KMS-11 (cell line): Measurements from ENCODE around the gene GLDC.

Experiments used
- H2AFZ ChIP-seq: fragments of 200-600 bp; sonication (generic); 2 replicates; pipeline ENCODE4 v1.6.1; 2016; ENCODE audit warnings: antibody characterized with exemption, mixed run types, low read depth
- H3K27ac ChIP-seq: fragments of 200-600 bp; sonication (generic); 2 replicates; pipeline ENCODE4 v1.6.1; 2016; ENCODE audit warnings: mild to moderate bottlenecking, mixed run types
- H3K27me3 ChIP-seq: fragments of 200-600 bp; sonication (generic); 2 replicates; pipeline ENCODE4 v1.6.1; 2017; ENCODE audit warnings: mild to moderate bottlenecking, low read depth, mixed run types, moderate library complexity; ENCODE audit not compliant: insufficient read depth
- H3K36me3 ChIP-seq: fragments of 200-600 bp; sonication (generic); 2 replicates; pipeline ENCODE4 v1.6.1; 2017; ENCODE audit warnings: mild to moderate bottlenecking, mixed run types; ENCODE audit not compliant: insufficient read depth
- H3K4me1 ChIP-seq: fragments of 200-600 bp; sonication (generic); 2 replicates; pipeline ENCODE4 v1.6.1; 2016; ENCODE audit warnings: mild to moderate bottlenecking, low read depth, mixed run types; ENCODE audit not compliant: poor library complexity, severe bottlenecking
- H3K4me2 ChIP-seq: fragments of 200-600 bp; sonication (generic); 2 replicates; pipeline ENCODE4 v1.7.0; 2016; ENCODE audit warnings: mild to moderate bottlenecking, mixed run types
- H3K4me3 ChIP-seq: fragments of 200-600 bp; sonication (generic); IDR thresholded peaks from 2 replicates; pipeline ENCODE4 v1.6.1; 2017; ENCODE audit warnings: low read depth, low read length, mixed read lengths; ENCODE audit not compliant: insufficient read depth
- H3K79me2 ChIP-seq: fragments of 200-600 bp; sonication (generic); 2 replicates; pipeline ENCODE4 v1.6.1; 2016; ENCODE audit warnings: low read depth, mixed run types; ENCODE audit not compliant: insufficient read depth
- H3K9ac ChIP-seq: fragments of 200-600 bp; sonication (generic); 2 replicates; pipeline ENCODE4 v1.6.1; 2016; ENCODE audit warnings: mild to moderate bottlenecking, mixed run types
- H4K20me1 ChIP-seq: fragments of 200-600 bp; sonication (generic); 2 replicates; pipeline ENCODE4 v1.6.1; 2016; ENCODE audit warnings: mild to moderate bottlenecking, mixed run types; ENCODE audit not compliant: insufficient read depth
- TF ChIP-seq, protein P1 (sequence below): fragments of 200-600 bp; sonication (generic); conservative IDR thresholded peaks from 2 replicates; pipeline ENCODE4 v1.6.1; 2017; ENCODE audit warnings: low read depth, mild to moderate bottlenecking, antibody characterized with exemption, low read length, moderate library complexity, mixed read lengths

Gene GLDC

DNA sequence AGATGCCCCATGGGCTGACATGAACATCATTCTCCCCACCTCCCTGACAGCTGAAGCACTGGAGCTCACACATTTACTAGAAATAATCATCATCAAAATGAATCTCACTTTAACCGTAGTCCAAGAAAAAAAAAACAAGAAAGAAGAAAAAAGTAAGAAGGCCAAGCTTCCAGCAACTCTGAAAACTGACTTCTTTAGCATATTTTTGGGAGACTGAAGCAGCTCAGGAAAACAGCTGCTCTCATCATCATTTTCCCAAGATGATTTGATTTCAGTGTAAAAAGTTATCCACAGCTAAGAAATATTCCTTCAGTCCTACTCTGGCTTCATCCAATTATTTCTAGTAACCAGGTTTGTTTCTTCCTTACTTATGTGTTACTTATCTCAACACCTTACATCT lies 91.7 kb downstream of the GLDC start:
- H3K4me3 ChIP-seq = no peak overlapping the region
- H3K79me2 ChIP-seq = no peaks in the 10 kb centered on the region
- TF ChIP-seq, protein P1, sequence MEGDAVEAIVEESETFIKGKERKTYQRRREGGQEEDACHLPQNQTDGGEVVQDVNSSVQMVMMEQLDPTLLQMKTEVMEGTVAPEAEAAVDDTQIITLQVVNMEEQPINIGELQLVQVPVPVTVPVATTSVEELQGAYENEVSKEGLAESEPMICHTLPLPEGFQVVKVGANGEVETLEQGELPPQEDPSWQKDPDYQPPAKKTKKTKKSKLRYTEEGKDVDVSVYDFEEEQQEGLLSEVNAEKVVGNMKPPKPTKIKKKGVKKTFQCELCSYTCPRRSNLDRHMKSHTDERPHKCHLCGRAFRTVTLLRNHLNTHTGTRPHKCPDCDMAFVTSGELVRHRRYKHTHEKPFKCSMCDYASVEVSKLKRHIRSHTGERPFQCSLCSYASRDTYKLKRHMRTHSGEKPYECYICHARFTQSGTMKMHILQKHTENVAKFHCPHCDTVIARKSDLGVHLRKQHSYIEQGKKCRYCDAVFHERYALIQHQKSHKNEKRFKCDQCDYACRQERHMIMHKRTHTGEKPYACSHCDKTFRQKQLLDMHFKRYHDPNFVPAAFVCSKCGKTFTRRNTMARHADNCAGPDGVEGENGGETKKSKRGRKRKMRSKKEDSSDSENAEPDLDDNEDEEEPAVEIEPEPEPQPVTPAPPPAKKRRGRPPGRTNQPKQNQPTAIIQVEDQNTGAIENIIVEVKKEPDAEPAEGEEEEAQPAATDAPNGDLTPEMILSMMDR = no peak
- H3K27ac ChIP-seq = no peak overlapping the region
- H3K27me3 ChIP-seq = no peaks in the 10 kb centered on the region
- no peaks in the 10 kb centered on the region for H4K20me1 ChIP-seq
- H3K9ac ChIP-seq = no peak overlapping the region
- no peak overlapping the region for H3K4me2 ChIP-seq
- no peak overlapping the region for H2AFZ ChIP-seq
- H3K4me1 ChIP-seq = no peaks in the 10 kb centered on the region
- no peaks in the 10 kb centered on the region for H3K36me3 ChIP-seq

DNA sequence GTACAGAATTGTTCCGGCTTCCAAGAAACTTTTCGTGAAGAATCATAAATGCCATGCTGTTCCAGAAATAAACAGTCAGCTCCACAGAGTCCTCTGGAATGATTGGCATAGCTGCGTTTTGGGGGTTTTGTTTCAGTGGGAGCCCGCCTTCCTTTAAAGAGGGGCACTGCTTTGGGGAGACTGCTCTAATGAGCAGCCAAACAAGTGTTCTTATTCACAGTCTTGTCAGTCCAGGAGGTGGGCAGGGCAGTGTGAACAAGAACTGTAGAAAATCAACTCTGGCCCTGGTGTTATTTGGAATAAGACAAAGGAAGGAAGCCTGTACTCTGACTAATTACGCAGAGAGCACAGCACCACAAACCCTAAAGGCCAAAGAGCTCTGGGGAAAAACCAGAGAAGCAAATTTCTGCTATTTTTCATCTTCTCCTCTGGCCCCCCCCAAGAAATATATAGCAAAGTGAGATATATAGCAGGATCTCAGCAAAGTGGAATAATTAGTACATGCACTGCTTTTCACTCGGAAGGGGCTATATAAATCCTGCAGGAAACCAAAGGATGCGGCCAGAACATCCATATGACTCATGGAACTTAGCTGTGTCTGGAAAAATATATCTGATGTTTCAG lies 92.9 kb downstream of the GLDC start:
- no peaks in the 10 kb centered on the region for H3K79me2 ChIP-seq
- H3K4me1 ChIP-seq = no peaks in the 10 kb centered on the region
- H3K4me3 ChIP-seq = no peak overlapping the region
- no peaks in the 10 kb centered on the region for H3K36me3 ChIP-seq
- H3K27me3 ChIP-seq = no peaks in the 10 kb centered on the region
- H3K9ac ChIP-seq = no peak overlapping the region
- no peak overlapping the region for H2AFZ ChIP-seq
- no peak overlapping the region for H3K27ac ChIP-seq
- H3K4me2 ChIP-seq = no peak overlapping the region
- no peaks in the 10 kb centered on the region for H4K20me1 ChIP-seq
- TF ChIP-seq, protein P1 = no peak

DNA sequence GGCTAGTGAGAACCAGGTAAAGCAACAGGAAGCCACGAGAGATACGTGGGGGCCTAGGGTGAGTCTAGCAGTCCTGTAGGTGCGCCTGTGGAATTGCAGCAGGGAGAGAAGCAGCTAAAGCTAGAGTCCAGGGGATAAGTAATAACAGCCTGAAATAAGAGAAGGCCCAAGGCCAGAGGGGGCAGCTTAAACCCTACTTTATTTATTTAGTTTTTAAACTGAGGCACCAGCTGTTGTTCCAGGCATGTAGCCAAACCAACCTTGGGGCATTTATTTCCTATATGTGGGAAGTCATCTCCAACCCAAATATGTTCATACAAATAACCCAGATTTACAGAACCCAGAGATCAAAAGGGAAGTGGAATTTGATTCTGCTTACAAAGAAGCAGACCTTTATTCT lies 93.5 kb downstream of the GLDC start:
- Histone ChIP-seq H3K4me2 (no peak overlapping the region), H3K36me3 (no peaks in the 10 kb centered on the region), H3K27ac (no peak overlapping the region), H2AFZ (no peak overlapping the region), H3K79me2 (no peaks in the 10 kb centered on the region), H3K27me3 (no peaks in the 10 kb centered on the region), H3K4me1 (no peaks in the 10 kb centered on the region), H4K20me1 (no peaks in the 10 kb centered on the region), H3K9ac (no peak overlapping the region), H3K4me3 (no peak overlapping the region)
- TF ChIP-seq, protein P1 = no peak

DNA sequence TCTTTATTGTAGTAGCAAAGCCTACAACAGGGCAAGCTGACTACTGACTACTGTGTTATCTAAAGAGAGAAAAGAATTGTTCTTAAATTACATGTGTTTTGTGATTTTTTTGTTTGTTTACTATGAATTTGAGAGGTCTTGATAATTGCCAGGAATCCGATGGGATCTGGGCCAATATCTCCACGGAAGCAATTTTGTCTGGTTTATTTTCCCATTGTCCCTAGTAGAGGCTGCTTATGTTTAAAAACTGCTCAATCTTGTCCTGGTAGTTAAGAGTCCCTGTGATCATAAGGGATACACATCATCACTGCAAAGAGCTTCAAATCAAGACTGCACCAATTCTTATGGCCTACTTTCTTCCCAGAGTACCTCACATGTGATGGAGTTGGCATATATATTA lies 94.4 kb downstream of the GLDC start:
- no peak overlapping the region for H3K4me3 ChIP-seq
- H3K36me3 ChIP-seq = no peaks in the 10 kb centered on the region
- TF ChIP-seq, protein P1 = no peak
- H3K27me3 ChIP-seq = no peaks in the 10 kb centered on the region
- no peak overlapping the region for H2AFZ ChIP-seq
- no peak overlapping the region for H3K27ac ChIP-seq
- no peaks in the 10 kb centered on the region for H3K4me1 ChIP-seq
- no peak overlapping the region for H3K4me2 ChIP-seq
- H4K20me1 ChIP-seq = no peaks in the 10 kb centered on the region
- no peak overlapping the region for H3K9ac ChIP-seq
- no peaks in the 10 kb centered on the region for H3K79me2 ChIP-seq
